ENCODE data around the gene PLVAP. TPM values are rescaled to one million over a fixed set of nuclear protein-coding genes. Genes with fewer than 3 reads are reported as not detected.
A peak's percentile ranks its signal among the peaks of the same experiment; 100 is the strongest.

The PLVAP gene
- total and polyA plus RNA-seq, 3 experiments from 2014 or later = not detected

GRCh38 chr19:17303940-17304267 lies 73.2 kb downstream of the PLVAP start:
- POLR2A ChIA-PET = interaction anchor here (0.9 kb wide), 1 partner anchor 11 kb away, joined by 3 read pairs; no protein-coding TSS in a partner anchor
- peak overlapping the region; percentile 74 to 100 (median 75) for H3K4me3 Mint-ChIP-seq
- H3K4me1 ChIP-seq (ENCODE audit: insufficient read depth, low read length) = peaks cover 30% of the 10 kb centered on the region

GRCh38 chr19:17303167-17303939 lies 73.8 kb downstream of the PLVAP start, which contains the start of gene ABHD8:
Gene ABHD8 (minus strand): TSS chr19:17303425. CDS start chr19:17301616, 1,809 bp downstream.
- POLR2A ChIA-PET = interaction anchor here (0.9 kb wide), 1 partner anchor 11 kb away, joined by 3 read pairs; no protein-coding TSS in a partner anchor
- no peaks in the 10 kb centered on the region for H3K9me3 Mint-ChIP-seq

More at GRCh38 chr19:17303940-17304267, 73.2 kb downstream of the PLVAP start:
- Histone ChIP-seq H3K36me3 (ENCODE audit: insufficient read depth, low read length) (no peaks in the 10 kb centered on the region), H3K9me3 (ENCODE audit: low read length) (no peaks in the 10 kb centered on the region), H3K27ac (ENCODE audit: low read depth, low read length) (peak overlapping the region; percentile 53), H3K4me3 (ENCODE audit: low read length) (peak overlapping the region; percentile 66), H3K27me3 (ENCODE audit: insufficient read depth, low read length, poor library complexity, severe bottlenecking) (no peaks in the 10 kb centered on the region)
- Mint-ChIP-seq H3K27ac (peak overlapping the region in 5 of 8 donors; percentile 23 to 90 (median 81)), H3K27me3 (no peaks in the 10 kb centered on the region), H3K9me3 (no peaks in the 10 kb centered on the region), H3K4me1 (peaks cover 33 to 50% (median 42%) of the 10 kb centered on the region in 3 donors), H3K36me3 (peaks cover 0 to 4% (median 0%) of the 10 kb centered on the region in 3 donors)
- CTCF ChIA-PET = interaction anchor here (0.6 to 1.8 kb wide), 7 partner anchors 9 to 192 kb away, joined by 3 to 8 read pairs (median 3); no protein-coding TSS in a partner anchor
- DNase-seq = no peak

GRCh38 chr19:17302391-17303166 lies 74.6 kb downstream of the PLVAP start:
- peaks cover 0 to 8% (median 0%) of the 10 kb centered on the region in 3 donors for H3K36me3 Mint-ChIP-seq
- no peaks in the 10 kb centered on the region for H3K27me3 ChIP-seq (ENCODE audit: insufficient read depth, low read length, poor library complexity, severe bottlenecking)
- peak overlapping the region; percentile 55 to 82 (median 74) for H3K4me3 Mint-ChIP-seq
- CTCF ChIA-PET = interaction anchor here (0.9 to 1.5 kb wide), 3 partner anchors 10 to 193 kb away, joined by 3 to 4 read pairs (median 3); no protein-coding TSS in a partner anchor
- peak overlapping the region; percentile 66 for H3K4me3 ChIP-seq (ENCODE audit: low read length)
- peak overlapping the region; percentile 53 for H3K27ac ChIP-seq (ENCODE audit: low read depth, low read length)
- no peaks in the 10 kb centered on the region for H3K9me3 ChIP-seq (ENCODE audit: low read length)
- peaks cover 28 to 44% (median 35%) of the 10 kb centered on the region in 3 donors for H3K4me1 Mint-ChIP-seq
- peaks cover 28% of the 10 kb centered on the region for H3K4me1 ChIP-seq (ENCODE audit: insufficient read depth, low read length)
- peak overlapping the region in 6 of 8 donors; percentile 12 to 80 (median 57) for H3K27ac Mint-ChIP-seq
- peak in 2 of 5 donors; percentile 17 to 67 for DNase-seq
- H3K27me3 Mint-ChIP-seq = no peaks in the 10 kb centered on the region
- no peaks in the 10 kb centered on the region for H3K36me3 ChIP-seq (ENCODE audit: insufficient read depth, low read length)
- H3K9me3 Mint-ChIP-seq = no peaks in the 10 kb centered on the region
- POLR2A ChIA-PET = interaction anchor here (0.9 kb wide), 1 partner anchor 88 kb away, joined by 3 read pairs; no protein-coding TSS in a partner anchor

More at GRCh38 chr19:17303167-17303939, 73.8 kb downstream of the PLVAP start, which contains the start of gene ABHD8:
- peaks cover 0 to 5% (median 0%) of the 10 kb centered on the region in 3 donors for H3K36me3 Mint-ChIP-seq
- DNase-seq = peak; percentile 88 to 94 (median 91)
- Histone ChIP-seq H3K27me3 (ENCODE audit: insufficient read depth, low read length, poor library complexity, severe bottlenecking) (no peaks in the 10 kb centered on the region), H3K9me3 (ENCODE audit: low read length) (no peaks in the 10 kb centered on the region), H3K4me3 (ENCODE audit: low read length) (peak within 1 kb of the TSS; percentile 66), H3K27ac (ENCODE audit: low read depth, low read length) (peak within 1 kb of the TSS; percentile 53), H3K4me1 (ENCODE audit: insufficient read depth, low read length) (peaks cover 28% of the 10 kb centered on the region), H3K36me3 (ENCODE audit: insufficient read depth, low read length) (no peaks in the 10 kb centered on the region)
- H3K27ac Mint-ChIP-seq = peak within 1 kb of the TSS; percentile 23 to 95 (median 71)
- CTCF ChIA-PET = interaction anchor here (0.6 to 1.5 kb wide), 6 partner anchors 9 to 193 kb away, joined by 3 to 8 read pairs (median 3); no protein-coding TSS in a partner anchor
- peak within 1 kb of the TSS; percentile 74 to 100 (median 78) for H3K4me3 Mint-ChIP-seq
- H3K27me3 Mint-ChIP-seq = no peaks in the 10 kb centered on the region
- H3K4me1 Mint-ChIP-seq = peaks cover 32 to 50% (median 41%) of the 10 kb centered on the region in 3 donors

Other genes starting within 250 kb of the PLVAP start
- gene USE1, start 162.0 kb downstream of the PLVAP start, total RNA-seq = 10 to 100 TPM; 31.9 to 35.4 TPM
- 33.6 TPM for gene USE1, start 162.0 kb downstream of the PLVAP start, polyA plus RNA-seq
- gene OCEL1, start 151.1 kb downstream of the PLVAP start, total RNA-seq = 10 to 100 TPM; 15.0 to 16.8 TPM
- gene OCEL1, start 151.1 kb downstream of the PLVAP start, polyA plus RNA-seq = 35.5 TPM
- 1 to 10 TPM; 7.4 to 7.8 TPM for gene NR2F6, start 131.4 kb downstream of the PLVAP start, total RNA-seq
- gene NR2F6, start 131.4 kb downstream of the PLVAP start, polyA plus RNA-seq = 0.94 TPM
- gene USHBP1, start 112.6 kb downstream of the PLVAP start, total RNA-seq = under 1 TPM; 0.07 to 0.27 TPM
- not detected for gene USHBP1, start 112.6 kb downstream of the PLVAP start, polyA plus RNA-seq
- gene BABAM1, start 109.9 kb downstream of the PLVAP start, total RNA-seq = 100 to 1,000 TPM; 124 to 132 TPM
- gene BABAM1, start 109.9 kb downstream of the PLVAP start, polyA plus RNA-seq = 114 TPM
- 10 to 100 TPM; 15.2 to 16.2 TPM for gene ANKLE1, start 95.4 kb downstream of the PLVAP start, total RNA-seq
- 0.47 TPM for gene ANKLE1, start 95.4 kb downstream of the PLVAP start, polyA plus RNA-seq
- gene ABHD8, start 73.9 kb downstream of the PLVAP start, total RNA-seq = 1 to 10 TPM; 5.2 to 6.0 TPM
- gene ABHD8, start 73.9 kb downstream of the PLVAP start, polyA plus RNA-seq = 8.3 TPM
- gene MRPL34, start 71.5 kb downstream of the PLVAP start, total RNA-seq = 100 to 1,000 TPM; 136 to 138 TPM
- gene MRPL34, start 71.5 kb downstream of the PLVAP start, polyA plus RNA-seq = 227 TPM
- 10 to 100 TPM; 47.9 to 51.1 TPM for gene DDA1, start 67.8 kb downstream of the PLVAP start, total RNA-seq
- 34.7 TPM for gene DDA1, start 67.8 kb downstream of the PLVAP start, polyA plus RNA-seq
- 1 to 10 TPM; 4.1 to 5.1 TPM for gene ANO8, start 42.5 kb downstream of the PLVAP start, total RNA-seq
- gene ANO8, start 42.5 kb downstream of the PLVAP start, polyA plus RNA-seq = 0.43 TPM
- 10 to 100 TPM; 47.3 to 55.7 TPM for gene GTPBP3, start 39.8 kb downstream of the PLVAP start, total RNA-seq
- gene GTPBP3, start 39.8 kb downstream of the PLVAP start, polyA plus RNA-seq = 13.3 TPM
- gene CCDC194, start 16.9 kb upstream of the PLVAP start, total RNA-seq = 1 to 10 TPM; 1.1 to 1.5 TPM
- gene CCDC194, start 16.9 kb upstream of the PLVAP start, polyA plus RNA-seq = not detected
- gene BST2, start 28.3 kb upstream of the PLVAP start, total RNA-seq = 100 to 1,000 TPM; 116 to 124 TPM
- 192 TPM for gene BST2, start 28.3 kb upstream of the PLVAP start, polyA plus RNA-seq
- gene MVB12A, start 42.7 kb upstream of the PLVAP start, total RNA-seq = 10 to 100 TPM; 34.5 to 39.2 TPM
- gene MVB12A, start 42.7 kb upstream of the PLVAP start, polyA plus RNA-seq = 26.9 TPM
- gene TMEM221, start 71.3 kb upstream of the PLVAP start, total RNA-seq = not detected
- gene TMEM221, start 71.3 kb upstream of the PLVAP start, polyA plus RNA-seq = not detected
- gene NXNL1, start 83.6 kb upstream of the PLVAP start, total RNA-seq = not detected
- gene NXNL1, start 83.6 kb upstream of the PLVAP start, polyA plus RNA-seq = not detected
- gene SLC27A1, start 93.2 kb upstream of the PLVAP start, total RNA-seq = 1 to 10 TPM; 2.0 to 3.7 TPM
- 6.6 TPM for gene SLC27A1, start 93.2 kb upstream of the PLVAP start, polyA plus RNA-seq
- gene PGLS, start 134.3 kb upstream of the PLVAP start, total RNA-seq = 10 to 100 TPM; 56.6 to 71.1 TPM
- gene PGLS, start 134.3 kb upstream of the PLVAP start, polyA plus RNA-seq = 78.4 TPM
- 100 to 1,000 TPM in 1 of 2 experiments, 10 to 100 TPM in 1; 94.8 to 104 TPM for gene COLGALT1, start 178.3 kb upstream of the PLVAP start, total RNA-seq
- gene COLGALT1, start 178.3 kb upstream of the PLVAP start, polyA plus RNA-seq = 25.3 TPM

Data from CD8-positive, alpha-beta memory T cell (primary cell).